Glutamatergic neuron (in vitro differentiated cells): ENCODE measurements around the gene GTF2F2. TPM values are rescaled to one million over a fixed set of nuclear protein-coding genes. Genes with fewer than 3 reads are reported as not detected.

Experiments used
- DNase-seq: peaks from one replicate; pipeline ENCODE4 v3.0.0; 2022
- H3K27ac Mint-ChIP-seq: one replicate; pipeline ENCODE4 v1.8.0; 2020; ENCODE audit warnings: mild to moderate bottlenecking, mixed read lengths, inconsistent platforms; ENCODE audit not compliant: unreplicated experiment
- H3K27me3 Mint-ChIP-seq: one replicate; pipeline ENCODE4 v1.8.0; 2020; ENCODE audit warnings: mild to moderate bottlenecking, moderate library complexity, mixed read lengths, inconsistent platforms; ENCODE audit not compliant: unreplicated experiment
- H3K36me3 Mint-ChIP-seq: one replicate; pipeline ENCODE4 v1.8.0; 2020; ENCODE audit warnings: mild to moderate bottlenecking, mixed read lengths, inconsistent platforms; ENCODE audit not compliant: unreplicated experiment
- H3K4me1 Mint-ChIP-seq: one replicate; pipeline ENCODE4 v1.8.0; 2020; ENCODE audit warnings: mild to moderate bottlenecking, low read depth, mixed read lengths, inconsistent platforms; ENCODE audit not compliant: unreplicated experiment
- H3K4me3 Mint-ChIP-seq: one replicate; pipeline ENCODE4 v1.8.0; 2020; ENCODE audit warnings: mild to moderate bottlenecking, mixed read lengths, inconsistent platforms; ENCODE audit not compliant: unreplicated experiment
- H3K9me3 Mint-ChIP-seq: one replicate; pipeline ENCODE4 v1.8.0; 2020; ENCODE audit warnings: mild to moderate bottlenecking, moderate library complexity, mixed read lengths, inconsistent platforms; ENCODE audit not compliant: unreplicated experiment
- total RNA-seq: library from RNA; stranded (reverse); fragmentation: NEBNext Ultra II Directional; extraction: Animal tissue kit (Norgen Biotek cat#: 25700); gene quantifications from one replicate; pipeline ENCODE4 v1.2.1, GENCODE V29; 2021; ENCODE audit not compliant: unreplicated experiment
- TF ChIP-seq, protein P1 (sequence below): fragments of 200-600 bp; sonication (generic); IDR thresholded peaks from one replicate; pipeline ENCODE4 v1.5.0; 2021; ENCODE audit not compliant: partially characterized antibody, unreplicated experiment

The GTF2F2 gene
- total RNA-seq, 1 donor from 2014 or later = 25.9 TPM

DNA sequence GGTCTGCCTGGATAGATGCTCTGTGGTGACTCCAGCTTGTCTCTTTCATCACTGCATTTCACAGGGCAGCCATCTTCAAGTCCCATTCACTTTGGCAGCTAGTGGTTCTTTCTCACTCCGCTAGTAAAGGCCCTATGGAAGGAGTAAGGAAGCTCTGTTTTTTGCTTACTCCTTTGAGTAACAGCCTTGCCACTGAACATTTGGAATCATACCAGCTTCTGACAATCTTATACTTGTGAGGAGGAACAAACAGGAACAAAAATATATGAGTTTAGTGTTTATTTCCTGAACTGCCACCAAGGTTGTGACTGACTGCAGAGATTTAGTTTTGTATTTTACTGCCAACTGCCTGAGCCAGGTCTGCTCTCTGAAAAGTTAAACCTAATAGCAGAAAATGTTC, 41.9 kb downstream of the GTF2F2 start:
- no peak overlapping the region for H3K27ac Mint-ChIP-seq
- no peaks in the 10 kb centered on the region for H3K27me3 Mint-ChIP-seq
- TF ChIP-seq, protein P1, sequence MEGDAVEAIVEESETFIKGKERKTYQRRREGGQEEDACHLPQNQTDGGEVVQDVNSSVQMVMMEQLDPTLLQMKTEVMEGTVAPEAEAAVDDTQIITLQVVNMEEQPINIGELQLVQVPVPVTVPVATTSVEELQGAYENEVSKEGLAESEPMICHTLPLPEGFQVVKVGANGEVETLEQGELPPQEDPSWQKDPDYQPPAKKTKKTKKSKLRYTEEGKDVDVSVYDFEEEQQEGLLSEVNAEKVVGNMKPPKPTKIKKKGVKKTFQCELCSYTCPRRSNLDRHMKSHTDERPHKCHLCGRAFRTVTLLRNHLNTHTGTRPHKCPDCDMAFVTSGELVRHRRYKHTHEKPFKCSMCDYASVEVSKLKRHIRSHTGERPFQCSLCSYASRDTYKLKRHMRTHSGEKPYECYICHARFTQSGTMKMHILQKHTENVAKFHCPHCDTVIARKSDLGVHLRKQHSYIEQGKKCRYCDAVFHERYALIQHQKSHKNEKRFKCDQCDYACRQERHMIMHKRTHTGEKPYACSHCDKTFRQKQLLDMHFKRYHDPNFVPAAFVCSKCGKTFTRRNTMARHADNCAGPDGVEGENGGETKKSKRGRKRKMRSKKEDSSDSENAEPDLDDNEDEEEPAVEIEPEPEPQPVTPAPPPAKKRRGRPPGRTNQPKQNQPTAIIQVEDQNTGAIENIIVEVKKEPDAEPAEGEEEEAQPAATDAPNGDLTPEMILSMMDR = no peak
- DNase-seq = no peak
- no peak overlapping the region for H3K4me3 Mint-ChIP-seq
- H3K36me3 Mint-ChIP-seq = no peaks in the 10 kb centered on the region
- no peaks in the 10 kb centered on the region for H3K4me1 Mint-ChIP-seq
- H3K9me3 Mint-ChIP-seq = no peaks in the 10 kb centered on the region

DNA sequence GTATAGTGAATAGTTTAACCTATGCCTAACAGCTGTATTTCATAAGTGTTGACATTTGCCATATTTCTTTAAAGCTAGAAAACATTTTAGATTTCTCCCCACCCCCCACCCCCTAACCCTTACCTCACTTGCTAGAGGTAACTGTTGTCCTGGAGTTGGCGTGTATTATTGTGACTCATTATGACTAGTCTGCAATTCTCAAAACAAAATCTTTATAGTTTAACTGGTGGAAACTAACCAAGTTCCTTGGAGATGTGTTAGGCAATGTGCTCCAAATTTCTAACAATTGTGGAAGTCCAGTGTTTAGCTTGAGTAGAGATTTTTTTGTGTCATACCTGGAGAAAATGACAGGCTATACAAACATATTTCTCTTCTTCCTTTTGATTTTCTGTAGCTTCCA, 42.5 kb downstream of the GTF2F2 start:
- H3K36me3 Mint-ChIP-seq = no peaks in the 10 kb centered on the region
- no peak overlapping the region for H3K4me3 Mint-ChIP-seq
- no peaks in the 10 kb centered on the region for H3K4me1 Mint-ChIP-seq
- DNase-seq = no peak
- no peaks in the 10 kb centered on the region for H3K9me3 Mint-ChIP-seq
- TF ChIP-seq, protein P1 = no peak
- no peaks in the 10 kb centered on the region for H3K27me3 Mint-ChIP-seq
- H3K27ac Mint-ChIP-seq = no peak overlapping the region

DNA sequence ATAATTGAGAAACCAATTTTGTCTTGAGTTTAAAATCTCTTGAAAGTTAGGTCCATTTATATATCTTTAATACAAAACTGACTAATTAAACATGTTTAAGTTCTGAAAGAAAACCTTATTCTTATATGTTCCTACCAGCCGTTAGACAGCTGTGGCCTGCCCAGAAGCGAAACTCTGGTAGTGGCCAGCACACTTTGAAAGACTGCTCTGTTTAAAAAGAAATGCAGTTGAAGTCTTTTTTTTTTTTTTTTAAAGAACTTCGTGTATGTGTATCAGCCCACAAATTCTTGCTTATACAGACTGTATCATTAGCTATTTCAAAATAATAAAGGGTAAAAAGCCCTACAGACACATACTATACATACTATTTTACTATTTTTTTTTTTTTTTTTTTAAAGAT, 46.5 kb downstream of the GTF2F2 start:
- no peaks in the 10 kb centered on the region for H3K4me1 Mint-ChIP-seq
- H3K9me3 Mint-ChIP-seq = no peaks in the 10 kb centered on the region
- peaks cover 4% of the 10 kb centered on the region for H3K36me3 Mint-ChIP-seq
- H3K4me3 Mint-ChIP-seq = no peak overlapping the region
- TF ChIP-seq, protein P1 = no peak
- H3K27me3 Mint-ChIP-seq = no peaks in the 10 kb centered on the region
- DNase-seq = no peak
- no peak overlapping the region for H3K27ac Mint-ChIP-seq

DNA sequence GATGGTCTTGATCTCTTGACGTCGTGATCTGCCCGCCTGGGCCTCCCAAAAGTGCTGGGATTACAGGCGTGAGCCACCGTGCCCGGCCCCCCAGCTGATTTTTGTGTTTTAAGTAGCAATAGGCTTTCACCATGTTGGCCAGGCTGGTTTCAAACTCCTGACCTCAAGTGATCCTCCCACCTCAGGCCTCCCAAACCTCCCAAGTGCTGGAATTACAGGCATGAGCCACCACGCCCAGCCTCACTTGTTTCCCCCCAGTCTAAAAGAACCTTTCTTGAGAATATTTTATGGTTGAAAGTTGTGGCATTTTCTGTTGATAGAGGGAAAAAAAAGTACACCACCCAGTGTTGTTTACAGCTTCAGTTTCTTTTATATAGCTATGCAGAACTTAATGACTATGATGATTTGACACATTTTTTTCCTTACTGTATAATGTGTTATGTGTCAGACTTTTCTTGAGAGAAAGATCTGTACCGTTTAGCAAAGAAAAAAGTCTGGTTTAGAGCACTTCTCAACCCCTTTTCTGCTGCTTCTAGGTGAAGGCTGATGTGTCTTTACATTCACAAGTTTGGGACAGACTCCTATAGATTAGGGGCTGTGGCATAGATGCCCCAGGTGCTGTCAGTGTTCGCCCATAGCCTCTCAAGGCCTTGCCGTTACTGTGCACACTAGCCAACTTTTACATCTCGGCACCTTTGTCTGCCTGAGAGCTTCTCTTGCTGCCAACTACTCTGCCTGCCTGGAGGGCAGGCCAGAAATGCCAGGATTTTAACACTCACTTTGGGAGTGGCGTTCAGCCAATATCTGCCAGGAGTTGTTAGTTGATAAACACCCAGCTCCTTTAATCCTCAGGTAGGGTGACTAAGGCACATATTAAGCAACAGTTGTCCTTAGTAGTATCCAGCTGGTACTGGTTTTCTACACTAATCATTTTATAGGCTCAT, 47.6 kb downstream of the GTF2F2 start:
- Mint-ChIP-seq H3K27ac (no peak overlapping the region), H3K36me3 (peaks cover 4% of the 10 kb centered on the region), H3K27me3 (no peaks in the 10 kb centered on the region), H3K4me1 (no peaks in the 10 kb centered on the region), H3K9me3 (no peaks in the 10 kb centered on the region), H3K4me3 (no peak overlapping the region)
- no peak for DNase-seq
- TF ChIP-seq, protein P1 = no peak

DNA sequence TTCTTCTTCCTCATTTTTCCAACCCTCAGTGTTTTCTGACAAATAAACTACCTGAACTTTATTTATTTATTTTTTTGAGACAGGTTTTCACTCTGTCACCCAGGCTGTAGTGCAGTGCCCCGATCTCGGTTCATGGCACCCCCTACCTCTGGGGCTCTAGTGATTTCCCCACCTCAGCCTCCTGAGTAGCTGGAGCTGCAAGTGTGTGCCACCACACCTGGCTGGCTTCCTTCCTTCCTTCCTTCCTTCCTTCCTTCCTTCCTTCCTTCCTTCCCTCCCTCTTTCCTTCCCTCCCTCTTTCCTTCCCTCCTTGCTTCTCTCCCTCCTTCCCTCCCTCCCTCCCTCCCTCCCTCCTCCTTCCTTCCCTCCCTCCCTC, 48.2 kb downstream of the GTF2F2 start:
- peaks cover 4% of the 10 kb centered on the region for H3K36me3 Mint-ChIP-seq
- H3K27ac Mint-ChIP-seq = no peak overlapping the region
- H3K4me3 Mint-ChIP-seq = no peak overlapping the region
- no peak for DNase-seq
- no peaks in the 10 kb centered on the region for H3K27me3 Mint-ChIP-seq
- no peaks in the 10 kb centered on the region for H3K4me1 Mint-ChIP-seq
- TF ChIP-seq, protein P1 = no peak
- H3K9me3 Mint-ChIP-seq = no peaks in the 10 kb centered on the region
